Stomach (tissue), 9 donors: ENCODE data around the gene OR5K2. TPM values are rescaled to one million over a fixed set of nuclear protein-coding genes. Genes with fewer than 3 reads are reported as not detected.

Source experiments
- DNase-seq, 2 donors: peaks; one replicate each; pipeline versions ENCODE4 v3.0.0 to v3.0.0-alpha.2; 2013 to 2019
- H3K27ac ChIP-seq, 5 donors: fragments of 200-600 bp in 4 of 5; sonication (generic) in 4 of 5; one replicate each; pipeline ENCODE4 v1.5.1; 2013 to 2019; ENCODE audit warnings: mild to moderate bottlenecking in 1 of 5, moderate library complexity in 1 of 5
- H3K27me3 ChIP-seq, 3 donors: fragments of 200-600 bp; sonication (generic); one replicate each; pipeline ENCODE4 v1.5.1; 2017 to 2019; ENCODE audit warnings: mixed run types in 1 of 3
- H3K36me3 ChIP-seq, 4 donors: fragments of 200-600 bp; sonication (generic); 1 replicate in 3 of 4; 2 replicates in 1 of 4; pipeline ENCODE4 v1.5.1; 2016 to 2019
- H3K4me1 ChIP-seq, 4 donors: fragments of 200-600 bp; sonication (generic); one replicate each; pipeline ENCODE4 v1.5.1; 2016 to 2019
- H3K4me3 ChIP-seq, 4 donors: fragments of 200-600 bp; sonication (generic) in 3 of 4; one replicate each; pipeline ENCODE4 v1.5.1; 2016 to 2019; ENCODE audit warnings: mild to moderate bottlenecking in 1 of 4
- H3K9me3 ChIP-seq, 4 donors: fragments of 200-600 bp; sonication (generic); one replicate each; pipeline ENCODE4 v1.5.1; 2016 to 2019
- EP300 ChIP-seq: sonication (generic); formaldehyde crosslinking; IDR thresholded peaks from one replicate; pipeline ENCODE4 v1.6.1; 2017; ENCODE audit warnings: antibody characterized with exemption
- POLR2A ChIP-seq, 4 donors: fragments of 450-650 bp; IDR thresholded peaks; one replicate each; pipeline ENCODE4 v1.6.1; 2016; ENCODE audit warnings: antibody characterized with exemption in 4 of 4, control low read depth in 2 of 4, mild to moderate bottlenecking in 1 of 4, moderate library complexity in 1 of 4
- POLR2AphosphoS5 ChIP-seq, 3 donors: sonication (generic); formaldehyde crosslinking; IDR thresholded peaks; one replicate each; pipeline ENCODE4 v1.6.1; 2016; ENCODE audit warnings: antibody characterized with exemption in 3 of 3
- WGBS, 5 donors: extraction: QIAGEN DNeasy Blood & Tissue Kit in 3 of 5; methylation state at CpG; one replicate each; pipeline versions ENCODE4 v1.1.5 to v1.1.7; 2013 to 2018; 5-methylcytosine and 5-hydroxymethylcytosine counted together
- intact Hi-C: fragments of 100-400 bp; cut with DNase I; formaldehyde crosslinking; loops from one replicate; pipeline ENCODE4 v1.15.1; 2023; ENCODE audit warnings: low total_unique reads
- polyA plus RNA-seq, 3 donors: library from polyadenylated mRNA; stranded (reverse); fragments of 200-250 nt; gene quantifications; one replicate each; pipeline ENCODE4 v1.2.3, GENCODE V29; 2013
- total RNA-seq, 5 donors: library from RNA; depleted of rRNA; stranded (reverse); fragments of >200 nt; gene quantifications; one replicate each; pipeline versions ENCODE4 v1.1.0 to v1.2.3, GENCODE V29; 2014 to 2016
- TF ChIP-seq, protein P1 (sequence below), 7 experiments: fragments of 450-650 bp in 4 of 7; fragments of 200-600 bp in 3 of 7; sonication (generic) in 3 of 7; IDR thresholded peaks; one replicate each; pipeline ENCODE4 v1.5.1; 2016 to 2019; ENCODE audit warnings: antibody characterized with exemption in 7 of 7, control low read depth in 2 of 7, mild to moderate bottlenecking in 1 of 7
- donor health status: healthy with polysubstance abuse.
- donor health status: Bipolar disorder and iron deficiency.
- donor health status: healthy.

The OR5K2 gene
- total and polyA plus RNA-seq, 8 donors, result not detected

GRCh38 chr3:98514948-98515347 is 17.5 kb downstream of the OR5K2 start:
- WGBS, 5 donors, result 61 to 86% (median 76%) methylated on average over 1 of the region's 1 CpG
- Histone ChIP-seq H3K27ac (no peak overlapping the region), H3K9me3 (no peaks in the 10 kb centered on the region), H3K4me3 (no peak overlapping the region), H3K27me3 (no peaks in the 10 kb centered on the region), H3K4me1 (peaks cover 0 to 17% (median 6%) of the 10 kb centered on the region in 4 donors), H3K36me3 (peaks cover 5 to 72% (median 65%) of the 10 kb centered on the region in 4 donors)
- intact Hi-C loops, result no loop called here
- DNase-seq, result no peak
- TF ChIP-seq EP300 (no peak), POLR2A (IDR thresholded peaks at IDR 0.05) (no peak), POLR2AphosphoS5 (IDR thresholded peaks at IDR 0.05) (no peak)

DNA sequence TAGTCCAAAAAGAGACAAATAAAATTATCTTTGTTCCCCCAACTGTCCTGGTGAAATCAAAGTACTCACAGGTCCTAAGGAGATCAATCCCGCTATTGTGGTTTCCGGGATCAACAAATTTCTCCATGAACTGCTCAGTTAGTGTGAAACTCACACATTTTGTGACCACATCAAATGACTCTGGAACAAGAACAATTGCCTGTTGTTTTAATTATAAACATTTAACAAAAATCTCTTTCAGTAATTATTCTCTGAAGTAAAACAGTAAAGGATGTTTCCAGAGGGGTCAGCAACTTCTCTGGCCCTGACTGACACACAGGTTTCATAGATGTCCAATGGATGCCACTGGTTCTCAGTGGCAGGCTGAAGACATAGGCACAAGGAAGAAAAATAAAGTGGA is 21.3 kb downstream of the OR5K2 start:
- intact Hi-C loops, result no loop called here
- no peak for DNase-seq
- Histone ChIP-seq H3K4me1 (peaks cover 0 to 40% (median 25%) of the 10 kb centered on the region in 4 donors), H3K36me3 (peaks cover 5 to 61% (median 53%) of the 10 kb centered on the region in 4 donors), H3K27me3 (no peaks in the 10 kb centered on the region), H3K9me3 (no peaks in the 10 kb centered on the region), H3K4me3 (no peak overlapping the region), H3K27ac (no peak overlapping the region)
- WGBS, 5 donors, result 90 to 100% (median 95%) methylated on average over 2 of the region's 2 CpGs
- TF ChIP-seq POLR2AphosphoS5 (IDR thresholded peaks at IDR 0.05), result no peak
- TF ChIP-seq POLR2A (IDR thresholded peaks at IDR 0.05), result no peak
- TF ChIP-seq EP300, result no peak
- TF ChIP-seq, protein P1, sequence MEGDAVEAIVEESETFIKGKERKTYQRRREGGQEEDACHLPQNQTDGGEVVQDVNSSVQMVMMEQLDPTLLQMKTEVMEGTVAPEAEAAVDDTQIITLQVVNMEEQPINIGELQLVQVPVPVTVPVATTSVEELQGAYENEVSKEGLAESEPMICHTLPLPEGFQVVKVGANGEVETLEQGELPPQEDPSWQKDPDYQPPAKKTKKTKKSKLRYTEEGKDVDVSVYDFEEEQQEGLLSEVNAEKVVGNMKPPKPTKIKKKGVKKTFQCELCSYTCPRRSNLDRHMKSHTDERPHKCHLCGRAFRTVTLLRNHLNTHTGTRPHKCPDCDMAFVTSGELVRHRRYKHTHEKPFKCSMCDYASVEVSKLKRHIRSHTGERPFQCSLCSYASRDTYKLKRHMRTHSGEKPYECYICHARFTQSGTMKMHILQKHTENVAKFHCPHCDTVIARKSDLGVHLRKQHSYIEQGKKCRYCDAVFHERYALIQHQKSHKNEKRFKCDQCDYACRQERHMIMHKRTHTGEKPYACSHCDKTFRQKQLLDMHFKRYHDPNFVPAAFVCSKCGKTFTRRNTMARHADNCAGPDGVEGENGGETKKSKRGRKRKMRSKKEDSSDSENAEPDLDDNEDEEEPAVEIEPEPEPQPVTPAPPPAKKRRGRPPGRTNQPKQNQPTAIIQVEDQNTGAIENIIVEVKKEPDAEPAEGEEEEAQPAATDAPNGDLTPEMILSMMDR (IDR thresholded peaks at IDR 0.05), result no peak

GRCh38 chr3:98519351-98519750 is 21.9 kb downstream of the OR5K2 start:
- no peak for DNase-seq
- H3K36me3 ChIP-seq, result peaks cover 5 to 58% (median 48%) of the 10 kb centered on the region in 4 donors
- no peak for TF ChIP-seq POLR2AphosphoS5 (IDR thresholded peaks at IDR 0.05)
- no peak for TF ChIP-seq POLR2A (IDR thresholded peaks at IDR 0.05)
- no peak for TF ChIP-seq EP300
- TF ChIP-seq, protein P1 (IDR thresholded peaks at IDR 0.05), result no peak
- H3K27ac ChIP-seq, result no peak overlapping the region
- intact Hi-C loops, result no loop called here
- H3K27me3 ChIP-seq, result no peaks in the 10 kb centered on the region
- WGBS, 5 donors, result 0 to 100% (median 95%) methylated on average over 1 of the region's 1 CpG
- H3K9me3 ChIP-seq, result no peaks in the 10 kb centered on the region
- no peak overlapping the region for H3K4me3 ChIP-seq
- H3K4me1 ChIP-seq, result peaks cover 0 to 40% (median 25%) of the 10 kb centered on the region in 4 donors

DNA sequence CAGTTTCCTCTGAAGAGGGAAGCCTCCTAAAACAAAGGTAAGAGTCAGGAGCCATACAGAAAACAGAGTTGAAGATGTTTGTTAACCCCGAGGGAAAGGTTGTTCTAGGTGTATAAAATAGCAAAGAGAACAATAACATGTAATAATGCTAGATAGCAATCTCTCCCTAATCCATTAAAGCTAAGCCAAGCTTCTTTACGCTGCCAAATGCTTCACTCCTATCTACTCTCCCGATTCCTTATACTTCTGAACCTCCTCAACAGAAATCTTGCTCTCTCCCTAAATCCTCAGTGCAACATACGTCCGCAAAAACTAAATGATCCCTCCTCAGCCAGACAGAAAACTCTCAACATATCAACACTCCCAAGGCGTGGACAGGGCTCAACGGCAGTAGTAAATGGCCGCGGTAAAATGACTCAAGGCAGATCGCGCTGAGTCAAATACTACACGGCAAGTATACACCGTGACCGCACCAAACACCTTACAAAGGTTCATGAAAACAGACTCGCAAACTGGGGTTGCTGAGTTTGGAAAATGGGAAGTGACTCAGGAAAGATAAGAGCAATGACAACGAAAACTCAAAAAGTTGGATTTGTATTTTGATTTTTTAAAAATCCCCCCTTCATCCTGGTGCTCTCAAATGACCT is 24.5 kb downstream of the OR5K2 start:
- DNase-seq, result peak; percentile 54 to 84
- intact Hi-C loops, result no loop called here
- no peaks in the 10 kb centered on the region for H3K27me3 ChIP-seq
- 0 to 1% (median 0%) methylated on average over 16 of the region's 16 CpGs for WGBS, 5 donors
- peaks cover 0 to 40% (median 25%) of the 10 kb centered on the region in 4 donors for H3K4me1 ChIP-seq
- peaks cover 0 to 39% (median 24%) of the 10 kb centered on the region in 4 donors for H3K36me3 ChIP-seq
- TF ChIP-seq POLR2AphosphoS5 (IDR thresholded peaks at IDR 0.05) (peak in 1 of 3 donors; percentile 3), EP300 (no peak), POLR2A (IDR thresholded peaks at IDR 0.05) (no peak)
- TF ChIP-seq, protein P1 (IDR thresholded peaks at IDR 0.05), result no peak
- H3K9me3 ChIP-seq, result no peaks in the 10 kb centered on the region
- H3K27ac ChIP-seq, result peak overlapping the region; percentile 90 to 99 (median 96)
- H3K4me3 ChIP-seq, result peak overlapping the region; percentile 53 to 79 (median 71)
